ENCODE data around the gene SMC1B. TPM values are rescaled to one million over a fixed set of nuclear protein-coding genes. Genes with fewer than 3 reads are reported as not detected.
A peak's percentile ranks its signal among the peaks of the same experiment; 100 is the strongest.

Gene SMC1B
- total and polyA plus RNA-seq, 9 of the 15 experiments (the other 6 are each of a cell fraction or from before 2014, with no cell fraction given) = 0.03 TPM; not detected in 8

DNA sequence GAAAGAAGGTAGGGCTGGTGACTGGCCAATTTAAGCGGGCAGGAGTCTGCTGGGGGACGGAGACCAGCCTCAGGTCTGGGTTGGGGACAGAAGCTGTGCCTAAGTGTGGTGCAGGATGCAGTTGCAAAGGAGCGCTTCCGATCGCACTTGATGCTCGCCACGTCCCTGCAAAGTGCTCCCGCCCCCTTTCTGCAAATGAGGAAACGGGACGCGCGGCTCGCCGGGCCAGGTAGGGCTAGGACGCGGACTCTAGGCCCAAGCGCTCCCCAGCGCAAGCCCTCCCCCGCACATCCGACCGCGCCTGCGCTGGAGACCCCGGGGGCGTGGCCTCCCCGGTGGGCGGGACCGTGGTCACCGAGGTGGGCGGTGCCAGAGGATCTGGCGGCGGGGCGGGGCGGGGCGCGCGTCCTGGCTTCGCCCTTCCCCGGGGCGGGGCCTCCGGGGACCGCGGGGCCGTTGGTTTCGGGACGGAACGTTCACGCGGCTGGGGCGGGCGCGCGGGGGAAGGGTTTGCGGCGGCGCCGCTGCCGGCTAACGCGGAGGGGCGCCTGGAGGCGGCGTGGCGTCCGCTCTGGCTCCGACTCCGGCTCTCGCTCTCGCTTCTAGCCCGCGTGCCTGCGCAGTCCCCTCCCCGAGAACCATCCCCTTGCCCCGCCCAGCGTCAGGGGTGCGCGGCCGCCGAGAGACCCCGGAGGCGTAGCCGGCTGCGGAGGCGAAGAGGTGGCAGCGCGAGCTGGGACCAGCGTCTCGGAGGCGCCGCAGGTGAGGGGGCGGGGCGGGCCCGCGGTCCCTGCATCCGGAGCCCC lies 103.8 kb downstream of the SMC1B start, which contains the start of gene FAM118A (continued):
- no peak for TF ChIP-seq ZNF212 (CRISPR knock-in tag; IDR thresholded peaks at IDR 0.05)
- peak; percentile 12; the same call in 1 of the 2 replicates for TF ChIP-seq MBD2 (IDR thresholded peaks at IDR 0.05; ENCODE audit: borderline replicate concordance, low read depth)
- TF ChIP-seq ARID1B (IDR thresholded peaks at IDR 0.05) = 0 out of 2 replicates have a peak, but pooled peaks have one; percentile 16
- TF ChIP-seq GABPB1 (CRISPR knock-in tag; IDR thresholded peaks at IDR 0.05) = peak; percentile 93
- peak; percentile 82 for TF ChIP-seq MYC (IDR thresholded peaks at IDR 0.05; ENCODE audit: low read depth, low read length)
- TF ChIP-seq MYC (CRISPR knock-in tag; IDR thresholded peaks at IDR 0.05; ENCODE audit: borderline replicate concordance, low read depth) = no peak
- peak; percentile 82 for TF ChIP-seq TAF1 (IDR thresholded peaks at IDR 0.05; ENCODE audit: control insufficient read depth, extremely low read depth, insufficient read depth, low read length, severe bottlenecking)
- TF ChIP-seq, protein P1, sequence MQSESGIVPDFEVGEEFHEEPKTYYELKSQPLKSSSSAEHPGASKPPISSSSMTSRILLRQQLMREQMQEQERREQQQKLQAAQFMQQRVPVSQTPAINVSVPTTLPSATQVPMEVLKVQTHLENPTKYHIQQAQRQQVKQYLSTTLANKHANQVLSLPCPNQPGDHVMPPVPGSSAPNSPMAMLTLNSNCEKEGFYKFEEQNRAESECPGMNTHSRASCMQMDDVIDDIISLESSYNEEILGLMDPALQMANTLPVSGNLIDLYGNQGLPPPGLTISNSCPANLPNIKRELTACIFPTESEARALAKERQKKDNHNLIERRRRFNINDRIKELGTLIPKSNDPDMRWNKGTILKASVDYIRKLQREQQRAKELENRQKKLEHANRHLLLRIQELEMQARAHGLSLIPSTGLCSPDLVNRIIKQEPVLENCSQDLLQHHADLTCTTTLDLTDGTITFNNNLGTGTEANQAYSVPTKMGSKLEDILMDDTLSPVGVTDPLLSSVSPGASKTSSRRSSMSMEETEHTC (IDR thresholded peaks at IDR 0.05) = no peak
- TF ChIP-seq EZH2 (IDR thresholded peaks at IDR 0.05; ENCODE audit: borderline replicate concordance, low read depth, low read length) = no peak
- TF ChIP-seq PURB (CRISPR knock-in tag; IDR thresholded peaks at IDR 0.05; ENCODE audit: low read depth) = no peak
- no peak for TF ChIP-seq SREBF1 (IDR thresholded peaks at IDR 0.05; ENCODE audit: borderline replicate concordance, low read depth, low read length)

Data from K562 (cell line).